UCSD-AML1 (cell line): ENCODE results near the gene LRFN2.

Experiments used
- DNase-seq: peaks from one replicate; lab custom pipeline; 2025; ENCODE audit not compliant: unreplicated experiment; lab: John Stamatoyannopoulos, UW

The LRFN2 gene

DNA sequence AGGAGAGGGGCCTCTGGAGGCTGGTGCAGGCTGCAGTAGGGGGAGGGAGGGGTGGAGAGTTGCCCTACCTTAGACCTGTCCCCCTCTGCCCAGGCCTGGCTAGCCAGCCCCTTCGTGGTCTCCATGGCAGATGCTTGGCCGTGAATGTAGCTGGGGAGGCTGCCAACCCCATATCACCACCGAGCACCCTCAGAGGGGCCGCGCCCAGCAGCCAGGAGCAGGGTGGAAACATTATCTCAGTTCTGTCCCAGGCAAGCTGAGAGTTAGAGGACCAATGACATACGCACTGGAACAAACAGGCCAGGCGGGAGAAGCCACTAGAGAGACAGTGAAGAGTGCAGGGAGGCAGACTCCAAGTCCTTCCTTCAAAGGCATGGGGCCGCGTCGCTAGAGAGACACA lies 66.5 kb downstream of the LRFN2 start:
- no peak for DNase-seq

DNA sequence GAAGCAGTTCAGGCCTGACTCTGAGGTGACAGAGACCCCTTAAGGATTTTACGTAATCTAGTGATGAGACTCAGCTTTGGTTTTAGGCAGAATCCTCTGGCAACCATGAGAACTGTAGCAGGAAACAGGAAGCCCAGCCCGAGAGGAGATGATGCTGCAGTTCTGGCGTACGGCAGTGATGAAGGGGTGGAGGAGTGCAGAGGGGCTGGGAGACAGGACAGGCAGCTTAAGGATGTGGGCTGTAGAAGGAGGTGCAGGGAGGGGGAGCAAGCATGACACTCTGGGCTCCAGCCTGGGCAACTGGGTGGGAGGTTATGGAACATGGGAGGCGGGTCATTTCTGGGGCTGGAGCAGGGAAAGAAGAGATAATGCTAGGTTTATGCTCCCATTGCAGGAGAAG lies 67.1 kb downstream of the LRFN2 start:
- DNase-seq = no peak

DNA sequence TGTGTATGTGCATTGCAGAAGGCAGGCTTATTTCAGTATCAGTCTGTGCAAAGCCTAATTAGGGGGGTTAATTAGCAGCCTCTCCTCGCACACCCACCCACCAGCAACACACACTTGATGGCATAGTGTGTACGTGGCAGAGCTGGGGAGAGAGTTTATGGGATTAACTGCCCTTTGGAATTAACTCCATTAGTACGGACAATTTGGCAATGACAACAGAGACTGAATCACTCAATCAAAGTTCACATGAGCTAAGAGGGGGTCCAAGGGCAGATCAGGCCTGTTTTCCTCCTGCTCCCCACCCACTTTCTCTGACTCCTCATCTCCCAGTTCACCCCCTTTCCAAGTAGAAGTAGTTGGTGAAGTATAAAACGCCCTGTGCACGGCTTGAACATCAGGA lies 69.5 kb downstream of the LRFN2 start:
- no peak for DNase-seq

DNA sequence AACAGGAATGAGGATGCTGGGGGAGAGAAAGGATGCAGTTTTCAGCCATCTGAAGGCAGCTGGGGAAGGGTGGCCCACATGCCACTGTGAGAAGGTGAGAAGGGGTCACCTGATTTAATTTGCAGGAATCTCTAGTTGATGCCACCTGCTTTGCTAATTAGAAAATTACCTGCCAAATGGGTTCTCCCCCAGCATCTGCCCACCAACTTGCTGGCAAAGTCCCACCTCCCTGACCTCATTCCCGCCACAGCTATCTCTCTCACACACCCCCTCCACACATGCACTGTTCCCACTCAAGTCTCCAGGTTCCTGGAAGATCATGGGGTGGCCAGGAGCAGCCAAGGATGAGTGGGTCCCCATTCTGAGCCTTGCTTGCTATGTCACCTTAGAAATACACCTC lies 70.7 kb downstream of the LRFN2 start:
- no peak for DNase-seq

DNA sequence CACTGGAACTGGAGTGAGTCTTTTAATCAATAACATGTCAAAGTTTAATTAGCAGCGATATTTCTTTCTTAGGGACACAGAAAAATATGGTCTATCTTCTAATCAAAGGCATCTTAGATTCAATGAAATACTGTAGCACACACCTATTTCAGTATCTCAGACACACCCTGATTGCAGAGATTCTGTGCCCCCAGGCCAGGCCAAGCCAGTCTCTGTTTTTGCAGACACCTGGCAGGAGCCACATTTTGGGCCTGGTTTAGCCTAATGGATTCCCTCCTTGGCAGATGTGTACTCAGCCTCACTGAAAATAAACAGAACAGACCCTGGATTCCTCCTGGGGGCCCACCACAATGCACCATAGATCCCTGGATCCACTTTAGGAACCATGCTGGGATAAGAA lies 74.8 kb downstream of the LRFN2 start:
- DNase-seq = no peak

DNA sequence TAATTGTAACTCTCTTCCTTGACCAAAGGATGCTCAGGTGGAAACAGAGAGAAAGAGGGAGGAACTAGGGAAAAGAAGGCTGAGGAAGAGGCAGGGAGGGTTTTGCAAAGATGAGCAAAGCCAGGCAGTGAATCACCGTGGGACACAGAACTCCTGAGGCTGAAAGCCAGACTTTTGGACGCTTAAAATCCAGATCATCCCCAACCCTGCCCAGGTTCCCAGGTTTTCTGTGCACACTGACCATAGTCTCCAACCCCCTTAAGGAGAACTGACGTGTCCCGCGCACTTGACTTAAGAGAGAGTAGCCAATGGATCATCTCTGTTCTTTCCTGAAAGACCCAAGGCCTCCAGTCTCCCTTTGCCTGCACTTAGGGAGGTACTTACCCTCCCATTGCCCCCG lies 75.3 kb downstream of the LRFN2 start:
- no peak for DNase-seq

DNA sequence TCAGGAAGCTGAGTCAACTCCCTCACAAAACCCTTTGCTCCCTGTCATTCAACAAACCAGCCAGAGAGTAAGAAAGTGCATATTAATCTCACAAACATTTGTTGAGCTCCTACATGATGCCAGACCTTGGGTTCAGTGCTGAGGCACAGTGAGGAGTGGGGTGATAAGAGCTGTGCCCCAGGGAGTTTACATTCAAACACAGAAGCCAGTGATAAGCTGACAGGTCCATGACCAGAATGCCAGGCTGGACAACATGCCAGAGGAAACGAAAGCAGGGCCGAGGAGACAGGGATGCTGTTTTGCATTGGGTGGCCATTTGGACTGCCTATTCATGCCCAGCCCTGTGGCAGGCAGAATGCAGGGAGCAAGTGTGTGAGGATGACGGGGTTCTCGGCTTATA lies 76.7 kb downstream of the LRFN2 start:
- DNase-seq = no peak

DNA sequence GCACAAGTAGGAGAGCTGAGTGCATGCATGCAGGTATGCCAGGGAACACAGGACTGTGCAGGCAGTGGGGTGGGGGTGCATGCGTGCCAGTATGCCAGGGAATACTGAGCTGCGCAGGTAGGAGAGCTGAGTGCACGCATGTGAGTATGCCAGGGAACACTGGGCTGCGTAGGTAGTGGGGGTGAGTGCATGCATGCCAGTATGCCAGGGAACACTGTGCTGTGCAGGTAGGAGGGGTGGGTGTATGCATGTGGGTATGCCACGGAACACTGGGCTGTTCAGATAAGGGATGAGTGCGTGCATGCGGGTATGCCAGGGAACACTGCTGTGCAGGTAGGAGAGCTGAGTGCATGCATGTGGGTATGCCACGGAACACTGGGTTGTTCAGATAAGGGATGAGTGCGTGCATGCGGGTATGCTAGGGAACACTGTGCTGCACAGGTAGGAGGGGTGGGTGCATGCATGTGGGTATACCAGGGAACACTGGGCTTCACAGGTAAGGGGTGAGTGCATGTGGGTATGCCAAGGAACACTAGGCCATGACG lies 77.4 kb downstream of the LRFN2 start:
- no peak for DNase-seq

DNA sequence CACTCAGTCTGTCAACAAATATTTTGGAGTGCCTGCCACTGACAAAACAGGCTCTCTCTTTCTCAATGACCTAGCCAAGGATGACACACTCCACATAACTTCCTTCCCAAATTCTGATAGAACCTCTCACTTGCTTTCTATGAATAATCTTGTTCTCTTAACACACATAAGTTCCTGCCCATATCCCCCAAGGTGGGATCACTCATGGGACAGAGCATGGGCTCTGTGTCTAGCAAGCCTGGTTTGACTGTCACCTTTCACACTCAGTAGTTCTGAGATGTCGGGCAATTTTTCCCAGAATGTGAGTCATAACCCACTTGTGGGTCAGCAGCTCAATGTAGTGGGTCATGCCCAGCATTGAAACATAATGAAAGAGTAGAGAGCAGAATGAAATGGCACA lies 78.1 kb downstream of the LRFN2 start:
- DNase-seq = no peak

DNA sequence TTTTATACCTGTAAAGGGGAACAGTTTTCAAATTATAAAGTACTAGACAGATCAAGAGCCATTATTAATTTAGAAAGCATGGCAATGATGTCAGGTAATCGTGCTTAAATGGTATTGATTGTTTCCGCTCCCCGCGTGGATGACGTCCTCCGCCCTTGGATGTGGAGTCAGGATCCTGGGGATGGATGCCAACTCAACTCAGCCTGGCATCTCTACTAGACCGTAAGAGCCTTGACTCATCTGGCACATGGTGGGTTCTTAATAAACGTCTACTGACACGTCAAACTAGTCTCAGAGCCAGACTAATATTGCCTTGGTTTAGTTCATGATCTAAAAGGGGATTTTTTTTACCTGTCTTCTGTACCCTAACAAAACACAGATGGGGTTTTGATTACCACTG lies 80.2 kb downstream of the LRFN2 start:
- no peak for DNase-seq

DNA sequence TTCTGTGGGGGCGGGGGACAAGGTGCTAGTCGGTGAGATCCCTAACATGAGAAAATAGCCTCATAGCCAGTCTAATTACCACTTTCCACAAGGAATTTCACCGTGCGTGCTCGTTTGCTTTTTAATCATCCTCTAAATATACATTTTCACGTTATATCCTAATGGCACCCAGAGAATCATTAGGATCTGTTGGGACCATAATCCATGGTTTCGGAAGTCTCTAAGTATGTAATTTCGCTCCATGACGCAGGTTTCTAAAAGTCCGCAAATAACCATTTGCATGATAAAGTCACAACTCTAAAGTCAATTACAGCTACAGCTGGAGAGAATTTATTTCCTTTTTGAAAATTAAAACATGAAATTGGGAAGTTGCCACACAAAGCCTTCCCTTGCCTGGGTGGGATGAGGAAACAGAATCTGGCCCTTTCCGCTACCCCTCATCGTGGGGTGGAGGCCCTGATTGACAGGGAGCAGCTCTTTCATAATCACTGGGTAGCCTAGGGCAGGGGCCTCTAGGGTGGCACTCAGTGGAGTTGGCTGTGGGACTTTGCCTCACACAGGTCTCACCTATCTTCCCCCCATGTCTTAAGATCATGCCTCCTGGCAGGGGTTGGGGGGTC lies 81.9 kb downstream of the LRFN2 start:
- no peak for DNase-seq

DNA sequence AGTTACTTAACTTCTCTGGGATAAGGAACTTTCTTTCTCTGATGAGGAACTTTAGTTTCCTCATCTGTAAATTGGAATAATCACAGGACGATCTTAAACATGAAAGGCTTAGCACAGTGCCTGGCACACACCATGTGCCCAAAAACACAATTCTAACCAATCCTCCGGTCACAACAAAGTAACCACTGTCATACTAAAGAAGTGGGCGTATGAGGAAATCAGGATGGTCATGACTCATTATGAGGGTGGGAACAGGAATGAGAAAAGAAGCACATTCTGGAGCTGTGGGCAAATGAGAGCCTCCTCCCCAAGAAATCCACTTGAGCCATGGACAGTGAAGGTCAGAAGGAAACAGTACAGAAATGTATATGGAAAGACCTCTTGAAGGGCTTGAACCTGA lies 82.9 kb downstream of the LRFN2 start:
- DNase-seq = no peak

DNA sequence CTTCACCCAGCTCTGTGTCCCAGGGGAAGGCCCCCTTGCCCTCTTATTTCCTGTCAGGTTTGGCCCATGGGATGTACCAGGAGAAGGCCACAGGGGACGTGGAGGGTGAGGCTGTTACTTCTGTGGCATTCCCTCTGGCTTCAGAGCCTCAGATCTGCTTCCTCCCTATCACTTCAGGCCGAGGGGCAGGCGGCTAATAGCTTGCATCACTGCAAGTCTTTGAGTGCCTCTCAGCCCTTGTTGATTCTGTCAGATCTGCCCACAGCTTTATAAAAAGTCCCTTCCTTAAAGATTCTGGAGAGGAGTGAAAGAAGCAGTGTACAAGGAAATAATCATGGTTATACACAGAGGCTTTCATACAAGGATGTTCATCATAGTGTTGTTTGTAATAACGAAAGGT lies 86.9 kb downstream of the LRFN2 start:
- DNase-seq = no peak

DNA sequence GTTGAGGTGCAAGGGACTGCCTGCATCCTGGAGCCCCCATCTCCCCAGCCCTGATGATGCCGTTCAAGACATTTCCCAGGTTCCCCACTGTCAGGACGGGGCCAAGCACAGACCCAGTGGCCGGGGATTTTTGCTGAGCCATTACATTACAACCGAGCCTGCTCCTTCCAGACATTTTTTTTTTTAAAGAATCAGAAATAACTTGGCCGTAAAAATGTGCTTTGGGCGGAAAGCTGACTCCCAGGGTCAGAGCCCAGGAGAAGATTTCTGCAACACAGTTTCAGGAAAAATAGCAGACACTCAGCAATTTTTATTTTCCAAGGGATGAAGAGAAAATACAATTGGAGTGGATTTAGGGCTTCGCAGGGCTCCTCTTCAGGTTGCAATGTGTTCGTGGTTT lies 87.9 kb downstream of the LRFN2 start:
- DNase-seq = no peak

DNA sequence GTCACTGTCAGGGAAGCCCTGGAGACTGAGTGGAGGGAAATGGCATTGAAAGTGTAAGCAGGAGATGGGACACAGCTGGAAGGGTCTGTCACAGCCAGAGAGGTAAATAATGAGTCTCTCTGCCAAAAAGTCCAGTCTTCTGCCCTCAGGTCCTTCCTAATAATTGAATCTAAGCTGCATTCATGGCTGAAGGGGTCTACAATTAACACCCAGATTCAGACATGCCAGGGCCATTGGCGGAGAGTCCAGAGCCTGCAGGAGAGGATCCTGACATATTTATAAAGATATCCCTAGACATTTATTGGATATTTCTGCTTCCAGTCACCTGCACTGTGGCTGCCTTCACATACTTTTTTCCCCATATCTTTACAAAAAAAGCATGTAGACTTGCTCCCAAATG lies 89.0 kb downstream of the LRFN2 start:
- DNase-seq = no peak

DNA sequence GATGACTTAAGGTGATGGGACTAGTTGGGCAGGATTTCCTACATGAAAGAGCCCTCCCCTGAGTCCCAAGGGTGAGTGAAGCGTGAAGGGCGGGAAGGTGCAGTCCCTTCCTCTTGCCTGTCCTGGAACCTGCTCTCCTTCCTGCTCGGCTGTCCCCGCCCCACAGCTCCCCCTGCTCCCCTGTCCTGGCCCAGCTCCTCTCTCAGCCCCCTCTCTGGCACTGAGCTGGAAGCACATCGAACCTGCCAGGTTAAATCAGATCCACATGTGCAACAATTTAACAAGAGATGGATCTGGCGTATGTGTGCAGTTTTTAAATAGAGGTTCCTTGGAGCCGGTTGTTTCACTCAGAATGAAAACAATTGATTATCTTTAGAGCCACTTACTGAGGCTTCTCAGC lies 95.0 kb downstream of the LRFN2 start:
- no peak for DNase-seq

DNA sequence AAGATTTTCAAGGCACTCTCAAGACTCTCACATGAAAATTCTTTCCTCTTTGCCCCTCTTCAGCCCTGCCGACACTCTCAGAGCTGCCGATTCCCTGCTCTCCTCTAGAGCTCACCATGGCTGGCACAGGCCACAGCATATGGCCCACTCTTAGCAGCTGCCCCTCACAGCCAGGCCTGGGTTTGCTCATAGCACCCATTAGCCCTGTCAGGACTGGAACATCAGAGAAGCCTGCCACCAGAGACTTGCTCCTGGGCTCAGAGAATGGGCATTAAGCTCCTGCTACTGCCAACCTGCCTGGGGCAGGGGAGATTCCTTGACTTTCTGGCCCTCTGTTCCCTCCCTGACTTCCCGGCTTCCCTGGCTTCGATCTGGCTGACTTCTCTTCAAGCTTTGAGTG lies 96.7 kb downstream of the LRFN2 start:
- DNase-seq = no peak

DNA sequence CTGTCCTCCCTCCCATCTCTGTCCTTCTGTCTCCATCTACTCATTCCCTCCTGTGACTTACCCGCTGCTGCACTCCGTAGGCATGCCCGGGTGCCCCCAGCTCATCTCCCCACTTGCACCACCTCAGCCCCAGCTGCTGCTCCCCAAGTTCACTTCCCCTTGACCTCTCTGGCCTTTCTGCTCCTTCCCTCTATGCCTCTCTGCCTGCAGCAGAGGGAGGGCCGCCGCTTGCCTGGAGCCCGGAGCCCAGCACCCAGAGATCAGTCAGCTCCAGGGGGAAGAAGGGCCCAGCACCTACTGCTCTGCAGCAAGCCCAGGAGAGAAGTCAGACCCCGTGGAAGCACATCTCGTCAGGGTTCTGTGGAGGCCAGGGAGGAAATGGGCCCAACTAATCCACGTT lies 97.4 kb downstream of the LRFN2 start:
- no peak for DNase-seq

DNA sequence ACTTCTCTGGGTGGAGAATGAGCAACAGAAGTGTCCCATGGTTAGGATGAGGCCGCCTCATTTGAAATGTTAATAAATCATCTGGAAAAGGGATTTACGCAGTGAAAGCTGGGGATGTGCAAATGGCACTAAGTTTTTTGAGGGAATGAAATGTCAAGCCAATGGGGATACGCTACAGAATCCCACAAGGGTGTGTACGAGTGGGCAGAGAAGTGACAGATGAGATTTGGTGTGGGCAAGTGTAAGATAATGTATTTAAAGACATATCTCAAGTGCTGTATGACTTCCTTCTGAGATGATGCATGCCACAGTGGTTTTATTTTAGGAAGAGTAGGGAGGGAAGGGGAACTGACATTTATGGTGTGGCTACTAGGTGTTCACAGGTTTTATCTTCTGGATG lies 100.6 kb downstream of the LRFN2 start:
- no peak for DNase-seq

DNA sequence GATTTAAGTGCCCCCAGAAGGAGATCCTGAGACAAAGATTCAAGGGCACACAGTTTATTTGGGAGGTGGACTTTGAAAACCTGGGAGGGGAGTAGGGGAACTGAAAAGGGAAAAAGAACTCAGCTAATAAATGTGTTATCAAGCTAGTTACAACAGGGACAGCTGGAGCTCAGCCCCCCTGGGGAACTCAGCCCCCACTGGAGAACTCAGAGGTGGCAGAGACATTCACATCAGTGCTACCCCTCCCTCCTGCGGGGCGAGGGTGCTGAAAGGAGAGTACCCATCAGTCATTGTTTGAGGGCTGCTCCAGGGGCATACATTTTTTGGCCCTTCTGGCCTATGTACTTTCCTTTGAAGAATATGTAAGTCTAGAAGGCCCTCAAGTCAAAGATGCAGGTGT lies 101.4 kb downstream of the LRFN2 start:
- no peak for DNase-seq

DNA sequence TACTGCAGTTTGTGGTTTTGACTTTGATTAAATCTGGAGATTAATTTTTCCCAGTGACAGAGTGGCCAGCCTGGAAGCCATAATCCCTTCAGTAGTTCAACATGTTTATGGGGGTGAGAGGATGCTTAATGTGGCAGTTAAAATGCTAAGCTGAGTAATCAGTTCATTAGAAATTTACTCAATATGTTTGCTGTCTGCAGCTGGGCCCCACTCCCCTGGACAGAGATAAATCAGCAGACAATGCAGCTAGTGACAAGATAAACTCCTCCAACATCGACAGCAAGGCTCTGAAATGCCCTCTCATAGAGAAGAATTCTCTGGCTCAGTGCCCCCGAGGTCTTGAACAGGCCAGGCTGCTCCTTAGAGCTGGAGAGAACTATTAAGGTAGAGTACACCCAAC lies 101.9 kb downstream of the LRFN2 start:
- DNase-seq = no peak

DNA sequence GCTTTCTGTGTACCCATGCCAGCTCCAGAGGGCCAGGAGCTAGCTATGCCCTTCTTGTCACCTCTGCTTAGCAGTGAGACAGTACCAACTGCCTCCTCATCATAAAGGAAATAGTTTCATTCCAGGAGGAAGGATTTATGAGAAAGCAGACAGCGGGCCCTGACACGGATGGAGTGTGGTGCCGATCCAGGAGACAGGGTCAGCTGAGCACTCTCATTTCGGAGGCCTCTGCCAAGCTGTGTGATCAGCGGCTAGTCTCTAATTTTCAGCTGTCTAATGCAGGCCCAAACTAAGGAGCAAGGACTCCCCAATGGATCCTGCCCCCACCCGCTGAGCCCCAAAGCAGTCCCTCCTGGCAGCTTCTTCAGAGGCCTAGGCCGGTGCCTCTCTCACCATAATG lies 103.1 kb downstream of the LRFN2 start:
- no peak for DNase-seq

DNA sequence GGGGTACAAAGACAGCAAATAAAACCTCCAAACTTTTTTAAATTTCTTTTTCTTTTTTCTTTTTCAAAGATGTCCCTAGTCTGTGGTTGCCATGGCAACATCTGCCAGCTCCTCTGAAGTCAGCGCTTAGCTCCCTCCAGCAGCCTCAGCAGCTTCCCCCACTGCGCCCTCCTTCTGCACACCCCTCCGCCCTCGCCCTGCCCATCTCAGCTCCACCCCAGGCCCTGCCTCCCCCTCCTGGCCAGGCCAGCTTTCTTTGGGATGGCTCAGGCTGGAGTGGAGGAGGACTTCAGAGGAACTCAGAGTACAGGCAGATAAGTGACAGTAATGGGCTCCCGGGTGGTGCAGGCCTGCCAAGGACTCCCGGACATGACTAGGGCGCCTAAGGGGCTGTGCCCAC lies 104.6 kb downstream of the LRFN2 start:
- no peak for DNase-seq

DNA sequence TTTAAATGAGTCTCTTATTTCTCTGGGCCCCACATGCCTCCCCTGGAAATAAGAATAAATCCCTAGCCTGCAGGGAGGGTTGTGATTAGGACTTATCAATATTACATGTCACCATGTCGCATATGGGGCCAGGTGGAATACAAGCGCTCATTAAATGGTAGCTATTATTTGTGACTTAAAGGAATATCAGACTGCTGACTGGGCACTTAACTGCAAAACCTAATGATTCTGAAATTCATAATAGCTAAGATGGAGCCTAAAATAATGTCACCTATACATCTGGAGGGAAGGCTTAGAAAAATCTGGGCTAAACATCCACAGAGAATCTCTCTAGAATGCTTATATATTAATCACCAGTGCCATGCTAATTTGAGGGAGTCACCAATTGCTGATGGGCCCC lies 106.5 kb downstream of the LRFN2 start:
- no peak for DNase-seq
